Measurements from ENCODE around the gene USP35. TPM values are rescaled to one million over a fixed set of nuclear protein-coding genes. Genes with fewer than 3 reads are reported as not detected.

Gene USP35
- total and polyA plus RNA-seq, 2 experiments from 2014 or later = 2.9 to 7.3 TPM

DNA sequence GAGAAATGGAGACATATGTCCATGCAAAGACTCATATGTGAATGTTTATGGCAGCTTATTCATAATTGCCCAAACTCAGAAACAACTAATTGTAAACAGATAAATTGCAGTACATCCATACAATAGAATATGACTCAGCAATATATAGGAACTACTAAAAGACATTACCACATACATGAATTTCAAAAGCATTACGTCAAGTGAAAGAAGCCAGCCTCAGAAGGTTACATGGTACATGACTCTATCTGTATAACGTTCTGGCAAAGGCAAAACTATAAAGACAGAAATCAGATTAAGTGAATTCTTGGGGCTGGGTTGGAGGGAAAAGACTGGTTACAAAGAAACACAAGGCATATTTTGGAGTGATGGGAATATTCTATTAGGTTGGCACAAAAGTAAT lies 7.5 kb upstream of the USP35 start:
- Histone ChIP-seq H3K9me2 (replicated peaks; ENCODE audit: insufficient read depth) (no peaks in the 10 kb centered on the region), H3K4me2 (no peak overlapping the region), H3K36me3 (replicated peaks; ENCODE audit: insufficient read depth, low read depth) (no peaks in the 10 kb centered on the region), H2AFZ (no peak overlapping the region), H3K9me3 (ENCODE audit: low read depth) (no peaks in the 10 kb centered on the region), H3K4me3 (no peak overlapping the region), H3K27me3 (no peaks in the 10 kb centered on the region), H3K27ac (no peak overlapping the region), H3K79me2 (peaks cover 21% of the 10 kb centered on the region), H3K4me1 (ENCODE audit: insufficient read depth) (peaks cover 8% of the 10 kb centered on the region), H4K20me1 (ENCODE audit: insufficient read depth, poor library complexity, severe bottlenecking) (no peaks in the 10 kb centered on the region)
- TF ChIP-seq, protein P1, sequence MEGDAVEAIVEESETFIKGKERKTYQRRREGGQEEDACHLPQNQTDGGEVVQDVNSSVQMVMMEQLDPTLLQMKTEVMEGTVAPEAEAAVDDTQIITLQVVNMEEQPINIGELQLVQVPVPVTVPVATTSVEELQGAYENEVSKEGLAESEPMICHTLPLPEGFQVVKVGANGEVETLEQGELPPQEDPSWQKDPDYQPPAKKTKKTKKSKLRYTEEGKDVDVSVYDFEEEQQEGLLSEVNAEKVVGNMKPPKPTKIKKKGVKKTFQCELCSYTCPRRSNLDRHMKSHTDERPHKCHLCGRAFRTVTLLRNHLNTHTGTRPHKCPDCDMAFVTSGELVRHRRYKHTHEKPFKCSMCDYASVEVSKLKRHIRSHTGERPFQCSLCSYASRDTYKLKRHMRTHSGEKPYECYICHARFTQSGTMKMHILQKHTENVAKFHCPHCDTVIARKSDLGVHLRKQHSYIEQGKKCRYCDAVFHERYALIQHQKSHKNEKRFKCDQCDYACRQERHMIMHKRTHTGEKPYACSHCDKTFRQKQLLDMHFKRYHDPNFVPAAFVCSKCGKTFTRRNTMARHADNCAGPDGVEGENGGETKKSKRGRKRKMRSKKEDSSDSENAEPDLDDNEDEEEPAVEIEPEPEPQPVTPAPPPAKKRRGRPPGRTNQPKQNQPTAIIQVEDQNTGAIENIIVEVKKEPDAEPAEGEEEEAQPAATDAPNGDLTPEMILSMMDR (IDR thresholded peaks at IDR 0.05; ENCODE audit: poor library complexity) = no peak
- no peak for TF ChIP-seq EZH2 (IDR thresholded peaks at IDR 0.05; ENCODE audit: borderline replicate concordance)
- no peak for TF ChIP-seq EZH2phosphoT487 (IDR thresholded peaks at IDR 0.05; ENCODE audit: low read depth, severe bottlenecking, unreplicated experiment)
- 75% methylated on average over 2 of the region's 2 CpGs for WGBS (ENCODE audit: low lambda C conversion rate, missing lambda C conversion rate)
- no peak for DNase-seq (ENCODE audit: low spot score)

DNA sequence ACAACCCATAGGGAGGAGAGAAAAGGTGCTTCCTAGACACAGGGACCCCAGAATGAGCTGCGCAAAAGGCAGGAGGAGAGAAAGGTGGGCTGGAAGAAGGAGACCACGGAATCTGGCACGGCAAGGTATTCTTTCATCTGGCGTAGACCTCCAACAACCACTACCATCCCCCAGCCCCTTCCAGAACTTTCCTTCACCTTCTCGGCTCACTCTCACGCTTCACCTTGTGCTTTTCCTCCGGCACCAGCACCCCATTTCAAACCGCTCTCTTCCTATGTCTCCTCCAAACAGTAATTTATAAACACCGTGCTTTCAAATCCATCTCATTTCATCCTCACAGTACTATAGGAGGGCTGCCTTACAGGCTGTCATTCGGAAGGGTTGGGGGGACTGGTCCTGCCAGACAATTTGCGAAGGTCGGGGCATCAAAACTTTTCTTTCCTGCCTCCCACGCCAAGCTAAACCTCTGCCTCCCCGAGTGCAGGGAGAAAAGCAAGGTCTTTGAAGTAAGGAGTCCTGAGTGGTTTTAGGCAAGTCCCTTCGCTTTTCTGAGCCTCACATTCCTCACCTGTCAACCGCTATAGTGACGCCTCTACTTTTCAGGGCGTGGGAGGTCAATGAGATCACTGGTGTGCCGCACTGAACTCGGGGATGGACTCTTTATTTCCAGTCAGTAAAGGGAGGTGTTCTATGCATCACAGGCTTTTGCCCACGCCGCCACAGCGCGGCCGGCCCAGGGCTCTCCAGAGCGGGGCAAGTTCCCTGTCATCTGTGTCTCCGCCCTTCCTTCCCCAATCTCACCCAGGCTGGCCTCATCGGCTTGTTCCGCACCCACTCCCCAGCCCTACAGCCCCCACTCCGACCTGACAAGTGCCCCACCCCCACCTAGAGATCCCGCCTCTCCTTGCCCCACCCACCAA lies 1.1 kb upstream of the USP35 start:
- peak overlapping the region; percentile 87 for H3K4me2 ChIP-seq
- peak overlapping the region; percentile 49 for H2AFZ ChIP-seq
- TF ChIP-seq, protein P1 (IDR thresholded peaks at IDR 0.05; ENCODE audit: poor library complexity) = no peak
- TF ChIP-seq EZH2 (IDR thresholded peaks at IDR 0.05; ENCODE audit: borderline replicate concordance) = no peak
- no peak for TF ChIP-seq EZH2phosphoT487 (IDR thresholded peaks at IDR 0.05; ENCODE audit: low read depth, severe bottlenecking, unreplicated experiment)
- peak overlapping the region; percentile 85 for H3K4me3 ChIP-seq
- no peaks in the 10 kb centered on the region for H3K27me3 ChIP-seq
- peak overlapping the region; percentile 98 for H3K27ac ChIP-seq
- H3K4me1 ChIP-seq (ENCODE audit: insufficient read depth) = peaks cover 29% of the 10 kb centered on the region
- H3K36me3 ChIP-seq (replicated peaks; ENCODE audit: insufficient read depth, low read depth) = no peaks in the 10 kb centered on the region
- H3K9me3 ChIP-seq (ENCODE audit: low read depth) = no peaks in the 10 kb centered on the region
- peaks cover 2% of the 10 kb centered on the region for H4K20me1 ChIP-seq (ENCODE audit: insufficient read depth, poor library complexity, severe bottlenecking)
- H3K79me2 ChIP-seq = peaks cover 68% of the 10 kb centered on the region
- no peaks in the 10 kb centered on the region for H3K9me2 ChIP-seq (replicated peaks; ENCODE audit: insufficient read depth)
- no peak for DNase-seq (ENCODE audit: low spot score)
- WGBS (ENCODE audit: low lambda C conversion rate, missing lambda C conversion rate) = 29% methylated on average over 28 of the region's 31 CpGs

DNA sequence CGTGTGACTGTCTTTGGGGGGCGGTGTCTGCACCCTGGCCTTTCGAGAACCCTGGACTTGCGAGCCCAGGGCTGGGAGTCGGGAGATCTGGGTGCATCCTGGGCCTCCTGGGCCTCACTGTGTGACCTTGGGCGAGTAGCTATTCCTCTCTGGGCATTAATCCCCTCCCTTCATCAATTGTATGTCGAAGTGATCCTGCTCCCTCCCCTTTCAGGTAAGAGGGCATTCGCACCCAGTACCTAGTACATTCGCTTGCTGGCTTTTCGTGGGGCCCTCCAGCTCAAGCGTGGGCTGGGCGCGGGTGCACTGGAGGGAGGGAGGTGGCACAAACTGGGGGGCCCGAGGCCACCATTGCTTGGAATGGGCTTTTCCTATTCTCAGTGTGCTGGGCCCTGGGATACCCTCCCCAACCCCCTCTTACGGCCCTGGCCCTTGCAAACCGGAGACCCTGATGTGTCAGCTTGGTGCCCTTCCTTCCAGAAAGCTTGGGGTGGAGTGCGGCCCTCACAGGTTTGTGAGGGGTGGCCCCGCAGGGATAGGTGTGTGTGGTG lies 530 bp downstream of the USP35 start:
- no peaks in the 10 kb centered on the region for H3K27me3 ChIP-seq
- 46% methylated on average over 12 of the region's 18 CpGs for WGBS (ENCODE audit: low lambda C conversion rate, missing lambda C conversion rate)
- peak overlapping the region; percentile 50 for H3K27ac ChIP-seq
- H3K79me2 ChIP-seq = peaks cover 68% of the 10 kb centered on the region
- peak overlapping the region; percentile 93 for H3K4me2 ChIP-seq
- H3K4me3 ChIP-seq = peak overlapping the region; percentile 84
- H3K36me3 ChIP-seq (replicated peaks; ENCODE audit: insufficient read depth, low read depth) = no peaks in the 10 kb centered on the region
- H3K9me3 ChIP-seq (ENCODE audit: low read depth) = no peaks in the 10 kb centered on the region
- TF ChIP-seq EZH2phosphoT487 (IDR thresholded peaks at IDR 0.05; ENCODE audit: low read depth, severe bottlenecking, unreplicated experiment) (no peak), EZH2 (IDR thresholded peaks at IDR 0.05; ENCODE audit: borderline replicate concordance) (no peak)
- TF ChIP-seq, protein P1 (IDR thresholded peaks at IDR 0.05; ENCODE audit: poor library complexity) = no peak
- H3K9me2 ChIP-seq (replicated peaks; ENCODE audit: insufficient read depth) = no peaks in the 10 kb centered on the region
- no peak for DNase-seq (ENCODE audit: low spot score)
- peak overlapping the region; percentile 94 for H2AFZ ChIP-seq
- H4K20me1 ChIP-seq (ENCODE audit: insufficient read depth, poor library complexity, severe bottlenecking) = peaks cover 2% of the 10 kb centered on the region
- H3K4me1 ChIP-seq (ENCODE audit: insufficient read depth) = peaks cover 29% of the 10 kb centered on the region

Measured in hepatocyte (in vitro differentiated cells).